Esophagus squamous epithelium (tissue), 5 donors: ENCODE measurements around the gene PLCE1. TPM values are rescaled to one million over a fixed set of nuclear protein-coding genes. Genes with fewer than 3 reads are reported as not detected.
"Not testable (repeated sequence)": the region's sequence is repeated elsewhere in the genome, so short reads cannot be mapped to it uniquely, and the experiment has no call there.

Experiments used
- DNase-seq: peaks from one replicate; lab custom pipeline; 2025; lab: John Stamatoyannopoulos, UW
- H3K27ac ChIP-seq, 4 donors: fragments of 200-600 bp; sonication (generic); one replicate each; pipeline ENCODE4 v1.5.1; 2016 to 2019; ENCODE audit warnings: mild to moderate bottlenecking in 1 of 4
- H3K27me3 ChIP-seq, 4 donors: fragments of 200-600 bp; sonication (generic); 1 replicate in 3 of 4; 2 replicates in 1 of 4; pipeline versions ENCODE4 v1.5.1 to v1.6.0; 2017 to 2021; ENCODE audit warnings: antibody characterized with exemption in 1 of 4
- H3K36me3 ChIP-seq, 3 donors: fragments of 200-600 bp; sonication (generic); one replicate each; pipeline ENCODE4 v1.5.1; 2016 to 2019
- H3K4me1 ChIP-seq, 3 donors: fragments of 200-600 bp; sonication (generic); one replicate each; pipeline ENCODE4 v1.5.1; 2017 to 2019
- H3K4me3 ChIP-seq, 4 donors: fragments of 200-600 bp; sonication (generic); 1 replicate in 3 of 4; 2 replicates in 1 of 4; pipeline ENCODE4 v1.5.1; 2016 to 2019; ENCODE audit warnings: mild to moderate bottlenecking in 2 of 4, moderate library complexity in 1 of 4
- H3K9me3 ChIP-seq, 3 donors: fragments of 200-600 bp; sonication (generic); one replicate each; pipeline ENCODE4 v1.5.1; 2016 to 2019
- POLR2A ChIP-seq, 4 donors: fragments of 450-650 bp; IDR thresholded peaks; one replicate each; pipeline ENCODE4 v1.6.1; 2017; ENCODE audit warnings: antibody characterized with exemption in 4 of 4, mild to moderate bottlenecking in 4 of 4, moderate library complexity in 3 of 4
- WGBS, 2 donors: methylation state at CpG; one replicate each; pipeline ENCODE4 v1.1.5; 2018; 5-methylcytosine and 5-hydroxymethylcytosine counted together
- intact Hi-C: fragments of 100-400 bp; cut with DNase I; formaldehyde crosslinking; loops from one replicate; pipeline ENCODE4 v1.15.0; 2022
- total RNA-seq, 4 donors: library from RNA; depleted of rRNA; stranded (reverse); fragments of >200 nt; gene quantifications; one replicate each; pipeline ENCODE4 v1.1.0, GENCODE V29; 2016
- TF ChIP-seq, protein P1 (sequence below), 6 experiments: fragments of 450-650 bp in 4 of 6; fragments of 200-600 bp in 2 of 6; sonication (generic) in 2 of 6; IDR thresholded peaks; one replicate each; pipeline ENCODE4 v1.5.1; 2016 to 2019; ENCODE audit warnings: antibody characterized with exemption in 6 of 6, mild to moderate bottlenecking in 4 of 6, moderate library complexity in 4 of 6
- donor health status: DM: yes; HTN: yes; CAD: no.

PLCE1 gene
- total RNA-seq, 4 donors from 2014 or later: 1.8 to 3.6 (median 3.1) TPM

DNA sequence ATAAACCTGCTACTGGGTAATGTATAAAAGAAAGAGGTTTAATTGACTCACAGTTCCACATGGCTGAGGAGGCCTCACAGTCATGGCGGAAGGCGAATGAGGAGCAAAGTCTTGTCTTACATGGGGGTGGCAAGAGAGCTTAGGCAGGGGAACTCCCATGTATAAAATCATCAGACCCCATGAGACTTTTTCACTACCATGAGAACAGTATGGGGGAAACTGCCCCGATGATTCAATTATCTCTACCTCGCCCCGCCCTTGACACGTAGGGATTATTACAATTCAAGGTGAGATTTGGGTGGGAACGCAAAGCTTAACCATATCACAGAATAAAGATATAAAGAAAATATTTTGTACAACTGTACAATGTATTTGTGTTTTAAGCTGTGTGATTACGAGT lies 39.4 kb upstream of the PLCE1 start:
- TF ChIP-seq POLR2A (IDR thresholded peaks at IDR 0.05): no peak
- TF ChIP-seq, protein P1, sequence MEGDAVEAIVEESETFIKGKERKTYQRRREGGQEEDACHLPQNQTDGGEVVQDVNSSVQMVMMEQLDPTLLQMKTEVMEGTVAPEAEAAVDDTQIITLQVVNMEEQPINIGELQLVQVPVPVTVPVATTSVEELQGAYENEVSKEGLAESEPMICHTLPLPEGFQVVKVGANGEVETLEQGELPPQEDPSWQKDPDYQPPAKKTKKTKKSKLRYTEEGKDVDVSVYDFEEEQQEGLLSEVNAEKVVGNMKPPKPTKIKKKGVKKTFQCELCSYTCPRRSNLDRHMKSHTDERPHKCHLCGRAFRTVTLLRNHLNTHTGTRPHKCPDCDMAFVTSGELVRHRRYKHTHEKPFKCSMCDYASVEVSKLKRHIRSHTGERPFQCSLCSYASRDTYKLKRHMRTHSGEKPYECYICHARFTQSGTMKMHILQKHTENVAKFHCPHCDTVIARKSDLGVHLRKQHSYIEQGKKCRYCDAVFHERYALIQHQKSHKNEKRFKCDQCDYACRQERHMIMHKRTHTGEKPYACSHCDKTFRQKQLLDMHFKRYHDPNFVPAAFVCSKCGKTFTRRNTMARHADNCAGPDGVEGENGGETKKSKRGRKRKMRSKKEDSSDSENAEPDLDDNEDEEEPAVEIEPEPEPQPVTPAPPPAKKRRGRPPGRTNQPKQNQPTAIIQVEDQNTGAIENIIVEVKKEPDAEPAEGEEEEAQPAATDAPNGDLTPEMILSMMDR (IDR thresholded peaks at IDR 0.05): no peak
- H3K4me3 ChIP-seq: no peak overlapping the region
- WGBS, 2 donors: 87 to 95% methylated on average over 8 of the region's 8 CpGs
- H3K27ac ChIP-seq: no peak overlapping the region
- no peaks in the 10 kb centered on the region for H3K4me1 ChIP-seq
- no peaks in the 10 kb centered on the region for H3K27me3 ChIP-seq
- intact Hi-C loops: no loop called here
- H3K9me3 ChIP-seq: no peaks in the 10 kb centered on the region
- no peaks in the 10 kb centered on the region for H3K36me3 ChIP-seq
- no peak for DNase-seq

DNA sequence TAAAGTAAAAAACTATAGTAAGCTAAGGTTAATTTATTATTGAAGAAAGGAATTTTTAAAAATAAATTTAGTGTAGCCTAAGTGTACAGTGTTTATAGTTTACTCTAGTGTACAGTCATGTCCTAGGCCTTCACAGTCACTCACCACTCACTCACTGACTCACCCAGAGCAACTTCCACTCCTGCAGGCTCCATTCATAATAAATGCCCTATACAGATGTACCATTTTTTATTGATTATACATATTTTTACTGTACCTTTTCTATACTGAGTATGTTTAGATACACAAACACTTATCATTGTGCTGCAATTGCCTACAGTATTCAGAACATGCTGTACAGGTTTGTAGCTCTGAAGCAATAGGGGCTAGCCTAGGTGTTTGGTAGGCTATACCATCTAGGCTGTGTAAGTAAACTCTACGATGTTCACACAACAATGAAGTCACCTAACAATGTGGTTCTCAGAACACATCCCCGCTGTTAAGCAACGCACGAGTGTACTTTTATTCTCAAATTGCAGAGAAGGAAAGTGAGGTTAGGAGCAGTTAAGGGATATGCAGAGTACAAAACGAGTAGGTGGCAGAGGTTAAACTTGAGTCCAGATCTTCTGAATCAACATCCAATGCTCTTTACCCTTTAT lies 38.9 kb upstream of the PLCE1 start:
- Histone ChIP-seq H3K9me3 (no peaks in the 10 kb centered on the region), H3K4me1 (no peaks in the 10 kb centered on the region), H3K27me3 (no peaks in the 10 kb centered on the region), H3K27ac (no peak overlapping the region), H3K4me3 (no peak overlapping the region), H3K36me3 (no peaks in the 10 kb centered on the region)
- WGBS, 2 donors: 76 to 77% methylated on average over 5 of the region's 5 CpGs
- TF ChIP-seq, protein P1 (IDR thresholded peaks at IDR 0.05): no peak
- TF ChIP-seq POLR2A (IDR thresholded peaks at IDR 0.05): no peak
- no peak for DNase-seq
- intact Hi-C loops: no loop called here

DNA sequence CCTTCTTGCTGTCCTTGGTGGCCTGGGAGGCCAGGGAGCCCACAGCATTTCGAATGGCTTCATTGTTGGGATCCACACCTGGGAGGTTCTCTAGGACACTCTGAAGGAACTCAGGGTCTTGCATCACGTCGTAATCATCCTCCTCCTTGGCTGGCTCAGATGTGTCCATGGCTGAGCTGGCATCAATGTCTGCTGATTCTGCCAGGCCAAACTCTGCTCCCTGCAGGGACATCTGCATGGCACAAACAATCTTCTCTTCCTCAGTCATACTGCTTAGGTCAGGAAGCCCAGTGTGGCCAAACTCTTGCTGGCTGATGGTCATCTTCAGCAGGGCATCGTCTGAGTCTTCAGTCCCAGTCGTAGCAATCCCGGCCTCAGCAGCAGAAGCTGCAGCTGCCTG lies 34.9 kb upstream of the PLCE1 start:
- TF ChIP-seq POLR2A (IDR thresholded peaks at IDR 0.05): no peak
- TF ChIP-seq, protein P1 (IDR thresholded peaks at IDR 0.05): no peak
- Histone ChIP-seq H3K4me1 (no peaks in the 10 kb centered on the region), H3K36me3 (no peaks in the 10 kb centered on the region), H3K27me3 (no peaks in the 10 kb centered on the region), H3K4me3 (no peak overlapping the region), H3K27ac (no peak overlapping the region), H3K9me3 (no peaks in the 10 kb centered on the region)
- no peak for DNase-seq
- WGBS, 2 donors: 82 to 88% methylated on average over 3 to 4 of the region's 6 CpGs
- intact Hi-C loops: no loop called here

DNA sequence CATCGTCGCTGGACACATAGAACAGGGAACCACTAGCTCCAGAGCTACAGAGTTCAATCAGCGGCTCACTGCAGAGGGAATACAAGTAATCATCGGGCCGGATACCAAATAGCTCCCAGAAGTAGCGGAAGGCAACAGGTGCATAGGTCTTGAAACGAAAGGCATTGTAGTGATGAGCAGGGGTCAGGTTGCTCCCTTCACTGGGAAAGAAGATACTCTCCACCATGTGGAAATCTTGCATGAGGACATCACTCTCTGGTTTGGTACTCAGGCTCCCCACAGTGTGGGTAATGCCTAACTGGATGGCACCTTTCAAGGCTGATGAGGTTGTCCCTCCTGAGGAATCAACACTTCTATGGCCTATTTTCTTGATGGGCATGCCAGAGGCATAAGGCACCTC lies 32.7 kb upstream of the PLCE1 start:
- WGBS, 2 donors: 84 to 90% methylated on average over 6 to 7 of the region's 7 CpGs
- H3K27me3 ChIP-seq, H3K27ac ChIP-seq, intact Hi-C loops, H3K36me3 ChIP-seq, DNase-seq, H3K9me3 ChIP-seq, H3K4me3 ChIP-seq, H3K4me1 ChIP-seq: not testable (repeated sequence)

DNA sequence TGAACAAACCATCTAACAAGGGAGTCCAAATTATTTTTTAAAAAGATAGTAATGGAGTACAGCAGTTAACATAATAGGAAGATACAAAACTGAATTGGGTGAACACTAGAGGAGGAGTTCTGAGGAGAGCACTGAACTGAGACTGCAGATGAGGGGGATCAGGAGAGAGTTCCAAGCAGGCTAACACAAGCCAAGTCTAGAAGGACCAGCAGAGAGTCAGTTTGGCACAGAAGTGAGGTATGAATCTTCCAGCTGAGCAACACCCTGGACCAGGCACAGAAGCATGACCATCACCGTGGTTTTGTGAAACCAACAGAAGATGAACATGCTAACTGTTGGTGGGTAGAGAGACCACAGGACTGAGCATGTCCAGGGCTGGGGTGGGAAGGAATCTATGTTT lies 30.8 kb upstream of the PLCE1 start:
- TF ChIP-seq, protein P1 (IDR thresholded peaks at IDR 0.05): no peak
- no peak for TF ChIP-seq POLR2A (IDR thresholded peaks at IDR 0.05)
- H3K4me3 ChIP-seq: no peak overlapping the region
- no peak for DNase-seq
- H3K36me3 ChIP-seq: no peaks in the 10 kb centered on the region
- peak overlapping the region in 1 of 4 donors; percentile 21 for H3K27ac ChIP-seq
- intact Hi-C loops: no loop called here
- 60 to 64% methylated on average over 1 of the region's 1 CpG for WGBS, 2 donors
- H3K27me3 ChIP-seq: no peaks in the 10 kb centered on the region
- H3K9me3 ChIP-seq: no peaks in the 10 kb centered on the region
- H3K4me1 ChIP-seq: no peaks in the 10 kb centered on the region

DNA sequence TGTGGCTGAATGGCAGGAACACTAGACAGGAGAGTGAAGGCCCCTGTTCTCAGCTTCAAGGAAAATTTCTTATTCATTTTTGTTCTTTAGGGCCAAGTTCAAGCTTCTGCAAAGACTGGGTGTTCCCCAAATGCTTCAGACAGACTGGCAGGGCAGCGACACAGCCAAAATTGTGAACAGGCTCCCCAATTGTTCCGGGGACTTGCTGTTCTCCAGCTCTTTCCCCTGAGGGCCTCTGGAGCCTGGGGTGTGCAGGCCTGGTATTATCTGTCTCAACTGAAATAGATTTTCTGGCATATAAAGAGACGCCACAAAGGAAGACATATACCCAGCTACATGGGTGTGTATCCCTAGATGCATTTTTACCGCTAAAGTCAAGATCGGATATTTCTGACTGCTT lies 30.3 kb upstream of the PLCE1 start:
- no peak for TF ChIP-seq POLR2A (IDR thresholded peaks at IDR 0.05)
- TF ChIP-seq, protein P1 (IDR thresholded peaks at IDR 0.05): no peak
- no peak for DNase-seq
- Histone ChIP-seq H3K36me3 (no peaks in the 10 kb centered on the region), H3K4me3 (no peak overlapping the region), H3K4me1 (no peaks in the 10 kb centered on the region), H3K27ac (peak overlapping the region in 1 of 4 donors; percentile 21), H3K9me3 (no peaks in the 10 kb centered on the region), H3K27me3 (no peaks in the 10 kb centered on the region)
- 58 to 72% methylated on average over 5 of the region's 5 CpGs for WGBS, 2 donors
- intact Hi-C loops: no loop called here
